ENCODE data around the gene CDC42BPA.

DNA sequence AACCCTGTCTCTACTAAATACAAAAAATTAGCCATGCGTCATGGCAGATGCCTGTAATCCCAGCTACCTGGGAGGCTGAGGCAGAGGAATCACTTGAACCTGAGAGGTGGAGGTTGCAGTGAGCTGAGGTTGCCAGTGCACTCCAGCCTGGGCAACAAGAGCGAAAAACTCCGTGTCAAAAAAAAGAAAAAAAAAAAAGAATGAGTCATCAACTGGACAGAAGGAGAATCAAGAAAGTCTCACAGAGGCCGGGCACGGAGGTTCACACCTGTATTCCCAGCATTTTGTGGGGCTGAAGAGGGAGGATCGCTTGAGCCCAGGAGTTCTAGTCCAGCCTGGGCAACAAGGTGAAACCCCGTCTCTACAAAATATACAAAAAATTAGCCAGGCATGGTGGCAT lies 45.5 kb upstream of the CDC42BPA start:
- TF ChIP-seq ZNF280B (CRISPR knock-in tag; IDR thresholded peaks at IDR 0.05) (no peak), CTCF (IDR thresholded peaks at IDR 0.05 in 2 of 3, conservative IDR thresholded peaks at IDR 0.05 in 1 of 3; ENCODE audit: insufficient read depth in 2 of 3, low read depth in 1 of 3, low read length in 3 of 3) (no peak)
